ENCODE data around the gene BCO2. TPM values are rescaled to one million over a fixed set of nuclear protein-coding genes. Genes with fewer than 3 reads are reported as not detected.

The BCO2 gene
- total and polyA plus RNA-seq, 10 of the 15 experiments (the other 5 are each of a cell fraction or from before 2014, with no cell fraction given), result 0.29 to 1.0 (median 0.57) TPM

DNA sequence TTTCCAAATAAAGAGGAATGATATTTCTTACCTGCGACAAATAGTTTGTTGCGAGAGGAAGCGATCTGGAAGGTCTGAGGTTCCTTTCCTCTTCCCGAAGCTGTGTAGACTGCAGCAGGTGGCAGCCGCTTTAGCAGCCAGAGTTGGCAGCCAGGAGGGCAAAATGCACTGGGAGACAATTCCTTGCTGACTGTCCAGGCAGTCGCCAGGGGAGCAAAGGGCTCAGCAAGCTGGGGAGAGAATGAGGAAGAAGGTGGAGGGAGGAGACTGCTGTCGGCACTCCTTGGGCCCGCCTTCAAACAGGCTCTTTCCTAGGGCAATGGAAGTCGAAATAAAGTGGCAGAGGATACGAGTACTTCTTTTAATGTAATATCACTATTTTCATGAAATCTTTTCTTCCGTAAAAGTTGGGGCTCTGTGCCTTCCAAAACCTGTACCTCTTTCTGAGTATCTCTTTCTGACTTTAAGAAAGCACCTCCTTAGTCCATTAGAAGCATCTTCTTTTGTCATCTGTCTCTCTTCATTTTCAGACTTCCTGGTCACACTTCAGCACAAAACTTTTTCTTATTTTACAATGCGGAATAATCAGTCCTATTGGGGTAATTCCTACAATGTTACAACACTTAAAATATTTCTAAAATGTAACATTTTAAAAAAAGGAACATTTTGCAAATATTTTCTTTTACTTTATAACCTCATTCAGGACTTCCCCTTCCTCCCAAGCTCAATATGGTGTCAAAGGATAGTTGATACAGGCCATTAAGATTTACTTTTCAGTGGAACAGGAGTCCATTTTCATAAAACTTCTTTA is 11.2 kb upstream of the BCO2 start, which contains the start of gene IL18 (continued):
- TF ChIP-seq, protein P1, sequence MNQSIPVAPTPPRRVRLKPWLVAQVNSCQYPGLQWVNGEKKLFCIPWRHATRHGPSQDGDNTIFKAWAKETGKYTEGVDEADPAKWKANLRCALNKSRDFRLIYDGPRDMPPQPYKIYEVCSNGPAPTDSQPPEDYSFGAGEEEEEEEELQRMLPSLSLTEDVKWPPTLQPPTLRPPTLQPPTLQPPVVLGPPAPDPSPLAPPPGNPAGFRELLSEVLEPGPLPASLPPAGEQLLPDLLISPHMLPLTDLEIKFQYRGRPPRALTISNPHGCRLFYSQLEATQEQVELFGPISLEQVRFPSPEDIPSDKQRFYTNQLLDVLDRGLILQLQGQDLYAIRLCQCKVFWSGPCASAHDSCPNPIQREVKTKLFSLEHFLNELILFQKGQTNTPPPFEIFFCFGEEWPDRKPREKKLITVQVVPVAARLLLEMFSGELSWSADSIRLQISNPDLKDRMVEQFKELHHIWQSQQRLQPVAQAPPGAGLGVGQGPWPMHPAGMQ (IDR thresholded peaks at IDR 0.05; ENCODE audit: borderline replicate concordance), result no peak
- TF ChIP-seq MEF2B (IDR thresholded peaks at IDR 0.05; ENCODE audit: partially characterized antibody, poor library complexity, severe bottlenecking) (no peak), SREBF2 (IDR thresholded peaks at IDR 0.05; ENCODE audit: low read length) (no peak)

DNA sequence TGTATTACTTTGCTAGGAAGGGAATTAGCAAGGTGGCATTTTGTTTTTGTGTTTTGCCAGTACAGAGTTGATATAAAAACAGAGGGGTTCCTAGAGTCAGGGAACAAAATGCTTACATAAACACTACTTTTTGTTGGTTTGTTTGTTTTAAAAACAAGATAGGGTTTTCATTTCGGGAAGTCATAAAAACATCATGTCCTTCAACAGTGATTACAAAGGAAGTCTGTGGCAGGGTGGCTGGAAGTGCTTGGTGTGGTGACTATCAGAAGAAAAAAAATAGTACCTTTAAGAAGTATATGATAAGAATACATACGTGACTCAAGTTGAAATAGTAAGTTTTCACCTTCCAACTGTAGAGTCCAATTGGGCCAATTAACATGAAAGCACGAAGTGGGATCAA is 10.3 kb upstream of the BCO2 start:
- H3K79me2 ChIP-seq (ENCODE audit: control insufficient read depth, insufficient read depth, low read length), result no peaks in the 10 kb centered on the region
- H3K27me3 ChIP-seq (replicated peaks in 1 of 2; ENCODE audit: control insufficient read depth in 2 of 2, insufficient read depth in 2 of 2, low read length in 1 of 2), result no peaks in the 10 kb centered on the region; a peak in 1 of 4 replicates
- FAIRE-seq (no peak), ATAC-seq (no peak), DNase-seq (ENCODE audit: low read depth, low spot score) (no peak)
- 48% methylated on average over 3 of the region's 3 CpGs for WGBS (ENCODE audit: insufficient coverage, insufficient replicate concordance, low lambda C conversion rate, missing lambda C conversion rate)
- RAD21 ChIA-PET (ENCODE audit: unreplicated experiment), result no interaction called here
- H3K4me2 ChIP-seq (ENCODE audit: control insufficient read depth, insufficient read depth), result no peak overlapping the region
- no peaks in the 10 kb centered on the region for H3K9me3 ChIP-seq (replicated peaks; ENCODE audit: control insufficient read depth, insufficient read depth, low read length)
- POLR2A ChIA-PET, result no interaction called here
- no peaks in the 10 kb centered on the region for H3K36me3 ChIP-seq (ENCODE audit: control insufficient read depth in 2 of 2, insufficient read depth in 2 of 2, low read length in 1 of 2)
- no peaks in the 10 kb centered on the region for H4K20me1 ChIP-seq (ENCODE audit: control insufficient read depth, insufficient read depth)
- H3K4me1 ChIP-seq (ENCODE audit: control insufficient read depth, insufficient read depth, low read length), result no peaks in the 10 kb centered on the region
- intact Hi-C loops (cut with micrococcal nuclease; ENCODE audit: unreplicated experiment) (no loop called here), in situ Hi-C loops (cut with MboI) (no loop called here)
- no peak overlapping the region for H3K9ac ChIP-seq (ENCODE audit: control insufficient read depth, insufficient read depth, low read length)
- no peak overlapping the region for H3K27ac ChIP-seq (ENCODE audit: control insufficient read depth, insufficient read depth)
- H2AFZ ChIP-seq (ENCODE audit: control insufficient read depth, low read depth, low read length), result no peak overlapping the region
- no peak overlapping the region for H3K4me3 ChIP-seq
- SMC1A ChIA-PET (ENCODE audit: uncharacterized antibody, unreplicated experiment), result no interaction called here
- no TSS peak for BruUV-seq (replicated peaks)
- CTCF ChIA-PET, result interaction anchor here (0.9 kb wide), 1 partner anchor 42 kb away, joined by 3 read pairs; no protein-coding TSS in a partner anchor
- no peak for TF ChIP-seq POLR2A (IDR thresholded peaks at IDR 0.05; ENCODE audit: low read depth, low read length)
- TF ChIP-seq NFXL1 (IDR thresholded peaks at IDR 0.05; ENCODE audit: borderline replicate concordance), result no peak
- TF ChIP-seq ZBTB4 (CRISPR knock-in tag; IDR thresholded peaks at IDR 0.05), result no peak
- no peak for TF ChIP-seq CBFB (IDR thresholded peaks at IDR 0.05; ENCODE audit: low read depth)
- no peak for TF ChIP-seq HDAC2 (IDR thresholded peaks at IDR 0.05)
- no peak for TF ChIP-seq MTA2 (IDR thresholded peaks at IDR 0.05; ENCODE audit: low read depth)
- TF ChIP-seq, protein P2, sequence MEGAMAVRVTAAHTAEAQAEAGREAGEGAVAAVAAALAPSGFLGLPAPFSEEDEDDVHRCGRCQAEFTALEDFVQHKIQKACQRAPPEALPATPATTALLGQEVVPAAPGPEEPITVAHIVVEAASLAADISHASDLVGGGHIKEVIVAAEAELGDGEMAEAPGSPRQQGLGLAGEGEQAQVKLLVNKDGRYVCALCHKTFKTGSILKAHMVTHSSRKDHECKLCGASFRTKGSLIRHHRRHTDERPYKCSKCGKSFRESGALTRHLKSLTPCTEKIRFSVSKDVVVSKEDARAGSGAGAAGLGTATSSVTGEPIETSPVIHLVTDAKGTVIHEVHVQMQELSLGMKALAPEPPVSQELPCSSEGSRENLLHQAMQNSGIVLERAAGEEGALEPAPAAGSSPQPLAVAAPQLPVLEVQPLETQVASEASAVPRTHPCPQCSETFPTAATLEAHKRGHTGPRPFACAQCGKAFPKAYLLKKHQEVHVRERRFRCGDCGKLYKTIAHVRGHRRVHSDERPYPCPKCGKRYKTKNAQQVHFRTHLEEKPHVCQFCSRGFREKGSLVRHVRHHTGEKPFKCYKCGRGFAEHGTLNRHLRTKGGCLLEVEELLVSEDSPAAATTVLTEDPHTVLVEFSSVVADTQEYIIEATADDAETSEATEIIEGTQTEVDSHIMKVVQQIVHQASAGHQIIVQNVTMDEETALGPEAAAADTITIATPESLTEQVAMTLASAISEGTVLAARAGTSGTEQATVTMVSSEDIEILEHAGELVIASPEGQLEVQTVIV (IDR thresholded peaks at IDR 0.05; ENCODE audit: borderline replicate concordance, partially characterized antibody), result no peak
- TF ChIP-seq NBN (IDR thresholded peaks at IDR 0.05), result no peak
- no peak for TF ChIP-seq NFYB (IDR thresholded peaks at IDR 0.05; ENCODE audit: insufficient read depth, low read depth, low read length)
- TF ChIP-seq HDGF (IDR thresholded peaks at IDR 0.05), result no peak
- no peak for TF ChIP-seq HSF1 (IDR thresholded peaks at IDR 0.05; ENCODE audit: low read depth, low read length)

Measured in GM12878 (cell line).